ENCODE data around the gene PAK4.

DNA sequence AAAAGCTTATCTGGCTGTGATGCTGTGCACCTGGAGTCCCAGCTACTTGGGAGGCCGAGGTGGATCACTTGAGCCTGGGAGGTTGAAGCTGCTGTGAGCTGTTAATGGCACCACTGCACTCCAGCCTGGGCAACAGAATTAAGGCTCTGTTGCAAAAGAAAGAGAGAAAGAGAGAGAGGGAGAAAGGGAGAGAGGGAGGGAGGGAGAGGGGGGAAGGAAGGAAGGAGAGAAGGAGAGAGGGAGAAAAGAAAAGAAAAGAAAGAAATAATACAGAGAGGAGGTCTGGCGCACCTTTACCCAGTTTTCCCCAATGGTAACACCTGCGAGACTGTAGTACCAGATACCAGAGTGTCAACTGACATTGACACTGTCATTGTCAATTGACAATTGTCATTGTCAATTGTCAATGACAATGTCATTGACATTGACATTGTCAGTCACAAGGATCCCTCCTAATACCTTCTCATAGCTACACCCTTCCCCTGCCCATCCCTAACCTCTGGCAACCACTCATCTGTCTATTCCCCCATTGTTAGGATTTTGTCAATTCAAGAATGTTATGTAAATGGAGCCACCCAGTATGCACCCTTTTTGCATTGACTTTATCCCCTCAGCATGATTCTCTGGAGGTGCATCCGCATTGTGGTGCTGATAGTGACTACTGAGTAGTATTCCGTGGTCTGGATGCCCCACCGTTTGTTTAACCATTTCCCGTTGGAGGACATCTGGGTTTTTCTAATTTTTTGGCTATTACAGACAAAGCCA, 21.3 kb downstream of the PAK4 start:
- TF ChIP-seq CTCF (conservative IDR thresholded peaks at IDR 0.05; ENCODE audit: low read depth, low read length) (no peak), EZH2 (IDR thresholded peaks at IDR 0.05; ENCODE audit: borderline replicate concordance, low read depth, low read length, poor library complexity, severe bottlenecking) (no peak)

All from A673 (cell line).